GM23338 (cell line): ENCODE results near the gene EBLN1. TPM values are rescaled to one million over a fixed set of nuclear protein-coding genes. Genes with fewer than 3 reads are reported as not detected.

Experiments
- ATAC-seq: fragments of 200-7000 bp; cut with Tn5 transposase; 3 replicates; pipeline ENCODE4 v1.9.1; 2020
- DNase-seq: peaks from one replicate; pipeline ENCODE4 v3.0.0-alpha.2; 2015; ENCODE audit warnings: low spot score
- H2AFZ ChIP-seq: fragments of 200-600 bp; sonication (generic); 2 replicates; pipeline ENCODE4 v1.8.0; 2016; ENCODE audit warnings: antibody characterized with exemption, mild to moderate bottlenecking, moderate library complexity
- H3F3A ChIP-seq: fragments of 200-600 bp; sonication (generic); replicated peaks from 2 replicates; pipeline ENCODE4 v1.8.0; 2017; ENCODE audit warnings: antibody characterized with exemption, mixed run types, low read depth
- H3K27ac ChIP-seq: fragments of 200-600 bp; sonication (generic); 2 replicates; pipeline ENCODE4 v1.6.1; 2016; ENCODE audit warnings: low read depth
- H3K27me3 ChIP-seq: fragments of 200-600 bp; sonication (generic); 2 replicates; pipeline ENCODE4 v1.8.0; 2016; ENCODE audit warnings: mild to moderate bottlenecking, mixed run types, moderate library complexity; ENCODE audit not compliant: insufficient read depth
- H3K36me3 ChIP-seq: fragments of 200-600 bp; sonication (generic); 2 replicates; pipeline ENCODE4 v1.8.0; 2016; ENCODE audit warnings: mild to moderate bottlenecking; ENCODE audit not compliant: insufficient read depth
- H3K4me1 ChIP-seq: fragments of 200-600 bp; sonication (generic); 2 replicates; pipeline ENCODE4 v1.8.0; 2016; ENCODE audit warnings: mild to moderate bottlenecking, moderate library complexity; ENCODE audit not compliant: insufficient read depth
- H3K4me2 ChIP-seq: fragments of 200-600 bp; sonication (generic); 2 replicates; pipeline ENCODE4 v1.7.1; 2017; ENCODE audit warnings: mixed run types
- H3K4me3 ChIP-seq: fragments of 200-600 bp; sonication (generic); 2 replicates; pipeline ENCODE4 v1.6.1; 2016; ENCODE audit warnings: mixed run types
- H3K79me2 ChIP-seq: fragments of 200-600 bp; sonication (generic); replicated peaks from 2 replicates; pipeline ENCODE4 v1.8.0; 2017; ENCODE audit warnings: mild to moderate bottlenecking; ENCODE audit not compliant: insufficient read depth
- H3K9me2 ChIP-seq: fragments of 200-600 bp; sonication (generic); 2 replicates; pipeline ENCODE4 v1.8.0; 2017; ENCODE audit not compliant: insufficient read depth
- H4K20me1 ChIP-seq: fragments of 200-600 bp; sonication (generic); replicated peaks from 2 replicates; pipeline ENCODE4 v1.8.0; 2017; ENCODE audit warnings: mild to moderate bottlenecking; ENCODE audit not compliant: insufficient read depth
- H3K27ac Mint-ChIP-seq: 2 replicates; pipeline ENCODE4 v1.8.0; 2020; ENCODE audit warnings: inconsistent platforms, mild to moderate bottlenecking, moderate library complexity, mixed read lengths
- H3K27me3 Mint-ChIP-seq: 3 replicates; pipeline ENCODE4 v1.8.0; 2022; ENCODE audit warnings: low read depth, mild to moderate bottlenecking, moderate library complexity, mixed read lengths, inconsistent platforms; ENCODE audit not compliant: insufficient read depth, poor library complexity
- H3K36me3 Mint-ChIP-seq: 3 replicates; pipeline ENCODE4 v1.8.0; 2021; ENCODE audit warnings: low read depth, mild to moderate bottlenecking, inconsistent platforms, moderate library complexity, mixed read lengths
- H3K4me1 Mint-ChIP-seq: 3 replicates; pipeline ENCODE4 v1.8.0; 2020; ENCODE audit warnings: mild to moderate bottlenecking, inconsistent platforms, mixed read lengths
- H3K4me3 Mint-ChIP-seq: 3 replicates; pipeline ENCODE4 v1.8.0; 2021; ENCODE audit warnings: moderate library complexity, mild to moderate bottlenecking, inconsistent platforms, mixed read lengths
- H3K9me3 Mint-ChIP-seq: 3 replicates; pipeline ENCODE4 v1.8.0; 2020; ENCODE audit warnings: moderate library complexity, mild to moderate bottlenecking, inconsistent platforms, mixed read lengths
- EZH2 ChIP-seq: fragments of 200-600 bp; sonication (generic); IDR thresholded peaks from one replicate; pipeline ENCODE4 v1.8.0; 2017; ENCODE audit warnings: antibody characterized with exemption, mild to moderate bottlenecking, low read depth; ENCODE audit not compliant: unreplicated experiment
- EZH2phosphoT487 ChIP-seq: fragments of 200-600 bp; sonication (generic); IDR thresholded peaks from one replicate; pipeline ENCODE4 v1.8.1; 2018; ENCODE audit warnings: antibody characterized with exemption; ENCODE audit not compliant: unreplicated experiment
- POLR2AphosphoS5 ChIP-seq: IDR thresholded peaks from 2 replicates; pipeline ENCODE4 v1.6.1; 2016; ENCODE audit warnings: antibody characterized with exemption, low read depth
- polyA plus RNA-seq: library from polyadenylated mRNA; unstranded; fragments of >200 nt; fragmentation: Nextera tagmentation; extraction: Ambion mirVana; gene quantifications from 2 replicates; pipeline ENCODE4 v1.2.1, GENCODE V29; 2016
- total RNA-seq: library from RNA; depleted of rRNA; stranded (reverse); fragments of >200 nt; shearing (Covaris generic); gene quantifications from 2 replicates; pipeline ENCODE4 v1.2.3, GENCODE V29; 2014
- TF ChIP-seq, protein P1 (sequence below): fragments of 250-450 bp; sonication (Bioruptor Pico); IDR thresholded peaks from 2 replicates; pipeline ENCODE4 v1.5.0; 2020; ENCODE audit warnings: mild to moderate bottlenecking, moderate library complexity
- TF ChIP-seq, protein P2 (sequence below): IDR thresholded peaks from one replicate; pipeline ENCODE4 v1.6.1; 2018; ENCODE audit warnings: antibody characterized with exemption; ENCODE audit not compliant: unreplicated experiment

The EBLN1 gene
- total and polyA plus RNA-seq, 2 experiments from 2014 or later = not detected

GRCh38 chr10:22253580-22253882 is 35.7 kb upstream of the EBLN1 start (continued):
- TF ChIP-seq, protein P1, sequence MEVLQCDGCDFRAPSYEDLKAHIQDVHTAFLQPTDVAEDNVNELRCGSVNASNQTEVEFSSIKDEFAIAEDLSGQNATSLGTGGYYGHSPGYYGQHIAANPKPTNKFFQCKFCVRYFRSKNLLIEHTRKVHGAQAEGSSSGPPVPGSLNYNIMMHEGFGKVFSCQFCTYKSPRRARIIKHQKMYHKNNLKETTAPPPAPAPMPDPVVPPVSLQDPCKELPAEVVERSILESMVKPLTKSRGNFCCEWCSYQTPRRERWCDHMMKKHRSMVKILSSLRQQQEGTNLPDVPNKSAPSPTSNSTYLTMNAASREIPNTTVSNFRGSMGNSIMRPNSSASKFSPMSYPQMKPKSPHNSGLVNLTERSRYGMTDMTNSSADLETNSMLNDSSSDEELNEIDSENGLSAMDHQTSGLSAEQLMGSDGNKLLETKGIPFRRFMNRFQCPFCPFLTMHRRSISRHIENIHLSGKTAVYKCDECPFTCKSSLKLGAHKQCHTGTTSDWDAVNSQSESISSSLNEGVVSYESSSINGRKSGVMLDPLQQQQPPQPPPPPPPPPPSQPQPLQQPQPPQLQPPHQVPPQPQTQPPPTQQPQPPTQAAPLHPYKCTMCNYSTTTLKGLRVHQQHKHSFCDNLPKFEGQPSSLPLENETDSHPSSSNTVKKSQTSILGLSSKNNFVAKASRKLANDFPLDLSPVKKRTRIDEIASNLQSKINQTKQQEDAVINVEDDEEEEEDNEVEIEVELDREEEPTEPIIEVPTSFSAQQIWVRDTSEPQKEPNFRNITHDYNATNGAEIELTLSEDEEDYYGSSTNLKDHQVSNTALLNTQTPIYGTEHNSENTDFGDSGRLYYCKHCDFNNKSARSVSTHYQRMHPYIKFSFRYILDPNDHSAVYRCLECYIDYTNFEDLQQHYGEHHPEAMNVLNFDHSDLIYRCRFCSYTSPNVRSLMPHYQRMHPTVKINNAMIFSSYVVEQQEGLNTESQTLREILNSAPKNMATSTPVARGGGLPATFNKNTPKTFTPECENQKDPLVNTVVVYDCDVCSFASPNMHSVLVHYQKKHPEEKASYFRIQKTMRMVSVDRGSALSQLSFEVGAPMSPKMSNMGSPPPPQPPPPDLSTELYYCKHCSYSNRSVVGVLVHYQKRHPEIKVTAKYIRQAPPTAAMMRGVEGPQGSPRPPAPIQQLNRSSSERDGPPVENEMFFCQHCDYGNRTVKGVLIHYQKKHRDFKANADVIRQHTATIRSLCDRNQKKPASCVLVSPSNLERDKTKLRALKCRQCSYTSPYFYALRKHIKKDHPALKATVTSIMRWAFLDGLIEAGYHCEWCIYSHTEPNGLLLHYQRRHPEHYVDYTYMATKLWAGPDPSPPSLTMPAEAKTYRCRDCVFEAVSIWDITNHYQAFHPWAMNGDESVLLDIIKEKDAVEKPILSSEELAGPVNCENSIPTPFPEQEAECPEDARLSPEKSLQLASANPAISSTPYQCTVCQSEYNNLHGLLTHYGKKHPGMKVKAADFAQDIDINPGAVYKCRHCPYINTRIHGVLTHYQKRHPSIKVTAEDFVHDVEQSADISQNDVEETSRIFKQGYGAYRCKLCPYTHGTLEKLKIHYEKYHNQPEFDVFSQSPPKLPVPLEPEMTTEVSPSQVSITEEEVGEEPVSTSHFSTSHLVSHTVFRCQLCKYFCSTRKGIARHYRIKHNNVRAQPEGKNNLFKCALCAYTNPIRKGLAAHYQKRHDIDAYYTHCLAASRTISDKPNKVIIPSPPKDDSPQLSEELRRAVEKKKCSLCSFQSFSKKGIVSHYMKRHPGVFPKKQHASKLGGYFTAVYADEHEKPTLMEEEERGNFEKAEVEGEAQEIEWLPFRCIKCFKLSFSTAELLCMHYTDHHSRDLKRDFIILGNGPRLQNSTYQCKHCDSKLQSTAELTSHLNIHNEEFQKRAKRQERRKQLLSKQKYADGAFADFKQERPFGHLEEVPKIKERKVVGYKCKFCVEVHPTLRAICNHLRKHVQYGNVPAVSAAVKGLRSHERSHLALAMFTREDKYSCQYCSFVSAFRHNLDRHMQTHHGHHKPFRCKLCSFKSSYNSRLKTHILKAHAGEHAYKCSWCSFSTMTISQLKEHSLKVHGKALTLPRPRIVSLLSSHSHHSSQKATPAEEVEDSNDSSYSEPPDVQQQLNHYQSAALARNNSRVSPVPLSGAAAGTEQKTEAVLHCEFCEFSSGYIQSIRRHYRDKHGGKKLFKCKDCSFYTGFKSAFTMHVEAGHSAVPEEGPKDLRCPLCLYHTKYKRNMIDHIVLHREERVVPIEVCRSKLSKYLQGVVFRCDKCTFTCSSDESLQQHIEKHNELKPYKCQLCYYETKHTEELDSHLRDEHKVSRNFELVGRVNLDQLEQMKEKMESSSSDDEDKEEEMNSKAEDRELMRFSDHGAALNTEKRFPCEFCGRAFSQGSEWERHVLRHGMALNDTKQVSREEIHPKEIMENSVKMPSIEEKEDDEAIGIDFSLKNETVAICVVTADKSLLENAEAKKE (CRISPR knock-in tag) = no peak
- TF ChIP-seq POLR2AphosphoS5 = no peak

DNA sequence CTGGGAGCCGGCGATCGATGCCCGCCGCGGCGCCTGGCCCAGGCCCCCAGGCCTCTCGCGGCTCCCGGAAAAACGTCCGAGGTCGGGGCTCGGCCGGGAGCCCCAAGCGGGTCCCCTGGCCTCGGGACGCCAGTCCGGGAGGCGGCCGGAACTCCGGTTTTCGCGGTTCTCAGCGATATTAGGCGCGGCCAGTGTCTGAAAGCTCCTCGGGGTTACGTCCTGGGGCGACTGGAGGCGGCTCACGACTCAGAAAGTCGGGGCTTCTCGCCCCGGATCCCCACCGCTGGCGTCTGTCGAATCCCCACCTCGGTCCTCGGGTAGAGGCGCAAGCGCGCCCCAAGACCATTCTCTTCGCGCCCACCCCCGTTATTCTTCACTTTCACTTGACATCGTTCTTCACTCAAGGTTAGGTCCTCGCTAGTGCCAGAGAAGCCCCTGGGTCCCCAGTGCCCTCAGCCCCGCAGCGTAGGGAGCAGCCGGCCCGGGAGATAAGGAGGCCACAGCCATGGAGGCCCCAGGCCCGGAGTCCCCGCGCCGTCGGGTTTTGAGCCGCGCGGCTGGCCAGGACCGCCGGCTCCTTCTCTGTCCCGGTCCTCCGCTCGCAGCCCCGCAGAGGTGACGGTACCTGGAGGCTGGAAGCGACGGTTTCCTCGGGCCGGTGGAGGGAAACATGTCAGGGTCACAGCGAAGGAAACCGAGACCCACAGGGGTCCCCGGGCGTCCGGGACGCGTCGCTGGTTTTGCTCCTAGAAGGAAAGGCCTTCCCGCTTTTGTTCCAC is 35.2 kb upstream of the EBLN1 start:
- peaks cover 63% of the 10 kb centered on the region for H3K27me3 Mint-ChIP-seq
- peak overlapping the region; percentile 94 for H2AFZ ChIP-seq
- H3K4me2 ChIP-seq = peak overlapping the region; percentile 94
- no peaks in the 10 kb centered on the region for H3K9me3 Mint-ChIP-seq
- no peak overlapping the region for H3K27ac Mint-ChIP-seq
- H3K4me1 Mint-ChIP-seq = peaks cover 9% of the 10 kb centered on the region
- H3K36me3 Mint-ChIP-seq = no peaks in the 10 kb centered on the region
- H3K27ac ChIP-seq = no peak overlapping the region
- ATAC-seq (peak; percentile 63), DNase-seq (peak; percentile 57)
- H3K27me3 ChIP-seq = peaks cover 100% of the 10 kb centered on the region
- H3K9me2 ChIP-seq = no peaks in the 10 kb centered on the region
- no peaks in the 10 kb centered on the region for H3K36me3 ChIP-seq
- H3K4me3 ChIP-seq = peak overlapping the region; percentile 72
- H3K4me1 ChIP-seq = peaks cover 9% of the 10 kb centered on the region
- H4K20me1 ChIP-seq = no peaks in the 10 kb centered on the region
- no peaks in the 10 kb centered on the region for H3K79me2 ChIP-seq
- H3F3A ChIP-seq = 0 out of 2 replicates have a peak, but pooled peaks cover 4% of the 10 kb centered on the region
- TF ChIP-seq EZH2phosphoT487 = peak; percentile 95
- TF ChIP-seq EZH2 = peak; percentile 98
- TF ChIP-seq, protein P2, sequence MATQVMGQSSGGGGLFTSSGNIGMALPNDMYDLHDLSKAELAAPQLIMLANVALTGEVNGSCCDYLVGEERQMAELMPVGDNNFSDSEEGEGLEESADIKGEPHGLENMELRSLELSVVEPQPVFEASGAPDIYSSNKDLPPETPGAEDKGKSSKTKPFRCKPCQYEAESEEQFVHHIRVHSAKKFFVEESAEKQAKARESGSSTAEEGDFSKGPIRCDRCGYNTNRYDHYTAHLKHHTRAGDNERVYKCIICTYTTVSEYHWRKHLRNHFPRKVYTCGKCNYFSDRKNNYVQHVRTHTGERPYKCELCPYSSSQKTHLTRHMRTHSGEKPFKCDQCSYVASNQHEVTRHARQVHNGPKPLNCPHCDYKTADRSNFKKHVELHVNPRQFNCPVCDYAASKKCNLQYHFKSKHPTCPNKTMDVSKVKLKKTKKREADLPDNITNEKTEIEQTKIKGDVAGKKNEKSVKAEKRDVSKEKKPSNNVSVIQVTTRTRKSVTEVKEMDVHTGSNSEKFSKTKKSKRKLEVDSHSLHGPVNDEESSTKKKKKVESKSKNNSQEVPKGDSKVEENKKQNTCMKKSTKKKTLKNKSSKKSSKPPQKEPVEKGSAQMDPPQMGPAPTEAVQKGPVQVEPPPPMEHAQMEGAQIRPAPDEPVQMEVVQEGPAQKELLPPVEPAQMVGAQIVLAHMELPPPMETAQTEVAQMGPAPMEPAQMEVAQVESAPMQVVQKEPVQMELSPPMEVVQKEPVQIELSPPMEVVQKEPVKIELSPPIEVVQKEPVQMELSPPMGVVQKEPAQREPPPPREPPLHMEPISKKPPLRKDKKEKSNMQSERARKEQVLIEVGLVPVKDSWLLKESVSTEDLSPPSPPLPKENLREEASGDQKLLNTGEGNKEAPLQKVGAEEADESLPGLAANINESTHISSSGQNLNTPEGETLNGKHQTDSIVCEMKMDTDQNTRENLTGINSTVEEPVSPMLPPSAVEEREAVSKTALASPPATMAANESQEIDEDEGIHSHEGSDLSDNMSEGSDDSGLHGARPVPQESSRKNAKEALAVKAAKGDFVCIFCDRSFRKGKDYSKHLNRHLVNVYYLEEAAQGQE = no peak
- H3K4me3 Mint-ChIP-seq = peak overlapping the region; percentile 70
